Measurements from ENCODE around the gene TRPC4. TPM values are rescaled to one million over a fixed set of nuclear protein-coding genes. Genes with fewer than 3 reads are reported as not detected.
A peak's percentile ranks its signal among the peaks of the same experiment; 100 is the strongest.

The TRPC4 gene
- total RNA-seq, 1 experiment from 2014 or later, result 19.0 TPM

DNA sequence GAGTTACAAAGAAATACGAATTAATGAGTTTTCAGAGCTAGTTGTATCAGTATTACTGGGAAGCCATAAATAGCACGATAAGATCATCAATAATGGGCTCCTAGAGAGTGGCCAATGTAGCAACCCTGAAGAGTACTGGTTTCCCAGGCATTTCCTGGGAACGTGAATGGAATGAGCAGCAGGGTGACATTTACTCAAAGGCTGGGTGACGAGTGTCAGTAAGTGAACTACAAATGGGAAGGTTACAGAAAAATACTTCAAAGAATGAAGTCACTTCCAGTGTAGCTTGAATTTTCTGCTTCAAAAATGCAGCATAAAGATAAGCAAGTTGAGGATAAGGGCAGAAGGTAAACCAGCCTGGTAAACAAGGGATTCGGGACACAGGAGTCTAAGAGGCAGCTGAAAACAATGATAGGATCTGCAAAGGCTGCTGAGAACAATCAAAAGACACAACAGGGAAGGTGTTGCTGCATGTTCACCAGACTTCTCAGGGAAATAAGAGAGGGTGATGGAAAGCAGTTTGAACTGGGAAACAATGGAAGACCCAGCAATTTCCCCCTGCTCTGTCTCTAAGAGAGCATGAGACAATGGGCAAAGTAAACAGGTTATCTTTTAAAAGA is 222.4 kb downstream of the TRPC4 start:
- H2AFZ ChIP-seq (ENCODE audit: low read length), result no peak overlapping the region
- no peak overlapping the region for H2BK15ac ChIP-seq (ENCODE audit: low read depth, low read length)
- H3K4me1 Mint-ChIP-seq, result peaks cover 19 to 21% of the 10 kb centered on the region in 2 experiments
- no peak overlapping the region for H3K9ac ChIP-seq (ENCODE audit: extremely low read depth, insufficient read length, low read length)
- H2AK5ac ChIP-seq (ENCODE audit: insufficient read length, low read length), result no peak overlapping the region
- H4K91ac ChIP-seq (ENCODE audit: insufficient read length, low read depth, low read length), result no peak overlapping the region
- peaks cover 5% of the 10 kb centered on the region for H3K4me1 ChIP-seq (ENCODE audit: insufficient read depth, low read length)
- H3K79me1 ChIP-seq (ENCODE audit: insufficient read depth, low read depth, low read length, poor library complexity, severe bottlenecking), result no peaks in the 10 kb centered on the region
- H2BK20ac ChIP-seq (ENCODE audit: low read depth, low read length, poor library complexity, severe bottlenecking), result no peak overlapping the region
- peak overlapping the region; percentile 23 for H3K27ac ChIP-seq (ENCODE audit: insufficient read length, low read depth, low read length)
- no peak overlapping the region for H3K18ac ChIP-seq (ENCODE audit: insufficient read length, low read depth, low read length)
- H3K27ac Mint-ChIP-seq, result peak overlapping the region; percentile 0 to 86 (median 69); a peak in 4 of 7 replicates
- H4K8ac ChIP-seq (replicated peaks; ENCODE audit: insufficient read length, low read depth, low read length), result no peak overlapping the region
- H3K27me3 ChIP-seq (ENCODE audit: insufficient read depth, low read length), result no peaks in the 10 kb centered on the region
- H3K79me2 ChIP-seq (ENCODE audit: insufficient read depth, low read length), result no peaks in the 10 kb centered on the region
- H3K56ac ChIP-seq (ENCODE audit: insufficient read length, low read depth, low read length), result no peak overlapping the region
- DNase-seq, result no peak
- H3K4me2 ChIP-seq (ENCODE audit: insufficient read depth, insufficient read length, low read length), result no peak overlapping the region
- H4K5ac ChIP-seq (ENCODE audit: insufficient read length, low read depth, low read length), result no peak overlapping the region
- H3K36me3 Mint-ChIP-seq (ENCODE audit: insufficient read depth in 1 of 3, low read depth in 3 of 3), result peaks cover 2 to 16% (median 4%) of the 10 kb centered on the region in 3 experiments; a peak in 6 of 7 replicates
- no peak overlapping the region for H2BK5ac ChIP-seq (ENCODE audit: insufficient read length, low read length)
- no peak overlapping the region for H2BK12ac ChIP-seq (ENCODE audit: insufficient read length, low read depth, low read length)
- TF ChIP-seq, protein P1, sequence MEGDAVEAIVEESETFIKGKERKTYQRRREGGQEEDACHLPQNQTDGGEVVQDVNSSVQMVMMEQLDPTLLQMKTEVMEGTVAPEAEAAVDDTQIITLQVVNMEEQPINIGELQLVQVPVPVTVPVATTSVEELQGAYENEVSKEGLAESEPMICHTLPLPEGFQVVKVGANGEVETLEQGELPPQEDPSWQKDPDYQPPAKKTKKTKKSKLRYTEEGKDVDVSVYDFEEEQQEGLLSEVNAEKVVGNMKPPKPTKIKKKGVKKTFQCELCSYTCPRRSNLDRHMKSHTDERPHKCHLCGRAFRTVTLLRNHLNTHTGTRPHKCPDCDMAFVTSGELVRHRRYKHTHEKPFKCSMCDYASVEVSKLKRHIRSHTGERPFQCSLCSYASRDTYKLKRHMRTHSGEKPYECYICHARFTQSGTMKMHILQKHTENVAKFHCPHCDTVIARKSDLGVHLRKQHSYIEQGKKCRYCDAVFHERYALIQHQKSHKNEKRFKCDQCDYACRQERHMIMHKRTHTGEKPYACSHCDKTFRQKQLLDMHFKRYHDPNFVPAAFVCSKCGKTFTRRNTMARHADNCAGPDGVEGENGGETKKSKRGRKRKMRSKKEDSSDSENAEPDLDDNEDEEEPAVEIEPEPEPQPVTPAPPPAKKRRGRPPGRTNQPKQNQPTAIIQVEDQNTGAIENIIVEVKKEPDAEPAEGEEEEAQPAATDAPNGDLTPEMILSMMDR (conservative IDR thresholded peaks at IDR 0.05), result no peak
- H3K4ac ChIP-seq (ENCODE audit: low read depth, low read length), result no peak overlapping the region
- H3K23me2 ChIP-seq (ENCODE audit: insufficient read length, low read depth, low read length, poor library complexity, severe bottlenecking), result no peaks in the 10 kb centered on the region
- no peak overlapping the region for H3K23ac ChIP-seq (ENCODE audit: insufficient read length, low read depth, low read length)
- no peak overlapping the region for H3T11ph ChIP-seq (ENCODE audit: low read length)
- H3K9me3 Mint-ChIP-seq, result no peaks in the 10 kb centered on the region
- no peak overlapping the region for H3K14ac ChIP-seq (ENCODE audit: insufficient read depth, low read length)
- no CpG with 5 or more reads among the region's 5 CpGs for WGBS (ENCODE audit: extremely low coverage, insufficient read length, low lambda C conversion rate)
- no peaks in the 10 kb centered on the region for H4K20me1 ChIP-seq (ENCODE audit: control insufficient read depth, insufficient read depth, insufficient read length)
- H3K9me3 ChIP-seq (ENCODE audit: control insufficient read depth, low read depth, low read length), result no peaks in the 10 kb centered on the region
- no peaks in the 10 kb centered on the region for H3K27me3 Mint-ChIP-seq (ENCODE audit: low read depth)
- H3K4me3 Mint-ChIP-seq, result no peak overlapping the region
- no peak overlapping the region for H2BK120ac ChIP-seq (ENCODE audit: low read depth, low read length, poor library complexity, severe bottlenecking)

All from H9 (cell line).